ENCODE data around the gene IL18R1.
"Not testable (repeated sequence)": the region's sequence is repeated elsewhere in the genome, so short reads cannot be mapped to it uniquely, and the experiment has no call there.

IL18R1 gene

GRCh38 chr2:102355526-102356380 lies at the start of gene IL18R1:
Gene IL18R1, plus strand, starts transcription at chr2:102355796. Its CDS starts 6,865 bp downstream, at chr2:102362661.
- DNase-seq = no peak

- DNase-seq = no peak
Observed at GRCh38 chr2:102306125-102306524, 49.5 kb upstream of the IL18R1 start.

GRCh38 chr2:102310964-102311640 lies 44.5 kb upstream of the IL18R1 start, which contains the start of gene IL1RL1:
Gene IL1RL1, plus strand, starts transcription at chr2:102311563. Its CDS starts 26,702 bp downstream, at chr2:102338265.
- DNase-seq = no peak

GRCh38 chr2:102313025-102313424 lies 42.6 kb upstream of the IL18R1 start:
- DNase-seq = no peak

- DNase-seq = no peak
Observed at GRCh38 chr2:102313471-102313870, 42.1 kb upstream of the IL18R1 start.

- DNase-seq = no peak
Observed at GRCh38 chr2:102313950-102314349, 41.6 kb upstream of the IL18R1 start.

- DNase-seq = no peak
Observed at GRCh38 chr2:102315921-102316320, 39.7 kb upstream of the IL18R1 start.

GRCh38 chr2:102317715-102318114 lies 37.9 kb upstream of the IL18R1 start:
- no peak for DNase-seq

GRCh38 chr2:102318437-102318836 lies 37.2 kb upstream of the IL18R1 start:
- no peak for DNase-seq

- no peak for DNase-seq
Observed at GRCh38 chr2:102321941-102322719, 33.5 kb upstream of the IL18R1 start.

- DNase-seq = not testable (repeated sequence)
Observed at GRCh38 chr2:102324914-102325313, 30.7 kb upstream of the IL18R1 start.

- no peak for DNase-seq
Observed at GRCh38 chr2:102331311-102331980, 24.1 kb upstream of the IL18R1 start.

GRCh38 chr2:102334486-102334885 lies 21.1 kb upstream of the IL18R1 start:
- DNase-seq = no peak

- DNase-seq = no peak
Observed at GRCh38 chr2:102335871-102336366, 19.7 kb upstream of the IL18R1 start.

- no peak for DNase-seq
Observed at GRCh38 chr2:102336502-102336945, 19.1 kb upstream of the IL18R1 start.

GRCh38 chr2:102337012-102337411 lies 18.6 kb upstream of the IL18R1 start:
- no peak for DNase-seq

- DNase-seq = no peak
Observed at GRCh38 chr2:102337481-102338386, 17.9 kb upstream of the IL18R1 start.

- DNase-seq = no peak
Observed at GRCh38 chr2:102340778-102341177, 14.8 kb upstream of the IL18R1 start.

GRCh38 chr2:102342888-102343287 lies 12.7 kb upstream of the IL18R1 start:
- no peak for DNase-seq

GRCh38 chr2:102344397-102344796 lies 11.2 kb upstream of the IL18R1 start:
- no peak for DNase-seq

GRCh38 chr2:102345329-102345920 lies 10.2 kb upstream of the IL18R1 start:
- no peak for DNase-seq

Data from NCI-H1417 treated with DMSO at 0.1 percent for 48 hours (cell line).